Smooth muscle cell of the brain vasculature (primary cell): Measurements from ENCODE around the gene MXI1.

Source experiments
- DNase-seq: peaks from one replicate; pipeline ENCODE4 v3.0.0-alpha.2; 2012; ENCODE audit warnings: low read depth, low spot score

Gene MXI1

DNA sequence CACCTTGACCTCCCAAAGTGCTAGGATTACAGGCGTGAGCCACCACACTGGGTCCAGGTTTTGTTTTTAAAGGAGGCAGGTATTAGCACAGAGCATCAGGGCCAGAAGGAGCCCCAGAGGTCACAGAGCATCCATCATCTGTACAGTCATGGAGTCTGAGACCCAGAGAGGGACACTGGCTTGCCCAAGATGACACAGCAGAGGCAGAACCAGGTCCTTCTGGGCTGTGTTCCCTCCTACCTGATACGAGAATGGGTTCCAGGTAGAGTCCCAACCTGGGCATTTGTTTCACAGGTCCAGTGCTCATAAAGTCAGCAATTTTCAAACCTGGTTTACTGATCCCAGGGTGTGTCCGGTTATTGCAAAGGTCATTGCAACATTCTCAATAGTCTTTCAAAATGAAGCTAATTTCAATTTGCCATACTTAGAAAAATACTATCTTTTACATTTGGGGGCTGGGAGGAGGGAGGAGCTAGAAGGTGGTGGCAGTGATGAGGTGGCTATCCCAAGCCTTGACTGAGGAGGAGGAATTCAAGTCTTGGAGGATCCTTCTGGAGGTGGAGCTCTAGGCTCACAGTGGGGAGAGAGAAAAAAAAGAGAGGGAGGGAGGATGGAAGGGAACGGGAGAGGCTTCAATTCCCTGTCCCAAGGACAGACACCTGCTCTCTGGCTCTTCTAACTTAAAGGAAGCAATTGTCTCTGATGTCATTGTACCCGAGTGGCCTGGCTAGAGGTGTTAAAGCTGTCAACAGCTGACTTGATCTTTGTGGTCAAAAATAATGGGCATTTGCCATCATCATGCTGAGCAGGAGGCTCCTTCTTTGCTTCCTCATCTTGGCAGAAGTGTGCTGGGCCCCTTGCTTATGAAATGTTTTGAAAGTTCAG, 8.1 kb downstream of the MXI1 start:
- DNase-seq, result no peak

DNA sequence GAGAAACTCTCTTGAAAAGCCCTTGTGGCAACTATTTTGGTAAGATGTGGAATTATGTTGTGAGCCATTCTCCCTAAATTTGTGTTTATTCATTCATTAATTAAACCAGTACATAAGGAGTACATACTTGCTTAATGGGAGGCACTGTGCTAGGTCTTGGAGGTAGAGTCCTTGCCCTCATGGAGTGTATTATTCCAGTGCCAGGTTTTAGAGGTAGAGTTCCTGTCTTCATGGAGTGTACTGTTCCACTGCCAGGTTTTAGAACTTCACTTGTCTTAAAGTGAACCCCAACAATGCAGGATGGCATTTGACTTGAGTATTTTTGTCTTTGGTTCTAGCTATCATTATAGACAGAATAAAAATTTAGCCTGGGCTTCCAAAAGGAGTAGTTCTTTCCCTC, 8.8 kb downstream of the MXI1 start:
- DNase-seq, result no peak

DNA sequence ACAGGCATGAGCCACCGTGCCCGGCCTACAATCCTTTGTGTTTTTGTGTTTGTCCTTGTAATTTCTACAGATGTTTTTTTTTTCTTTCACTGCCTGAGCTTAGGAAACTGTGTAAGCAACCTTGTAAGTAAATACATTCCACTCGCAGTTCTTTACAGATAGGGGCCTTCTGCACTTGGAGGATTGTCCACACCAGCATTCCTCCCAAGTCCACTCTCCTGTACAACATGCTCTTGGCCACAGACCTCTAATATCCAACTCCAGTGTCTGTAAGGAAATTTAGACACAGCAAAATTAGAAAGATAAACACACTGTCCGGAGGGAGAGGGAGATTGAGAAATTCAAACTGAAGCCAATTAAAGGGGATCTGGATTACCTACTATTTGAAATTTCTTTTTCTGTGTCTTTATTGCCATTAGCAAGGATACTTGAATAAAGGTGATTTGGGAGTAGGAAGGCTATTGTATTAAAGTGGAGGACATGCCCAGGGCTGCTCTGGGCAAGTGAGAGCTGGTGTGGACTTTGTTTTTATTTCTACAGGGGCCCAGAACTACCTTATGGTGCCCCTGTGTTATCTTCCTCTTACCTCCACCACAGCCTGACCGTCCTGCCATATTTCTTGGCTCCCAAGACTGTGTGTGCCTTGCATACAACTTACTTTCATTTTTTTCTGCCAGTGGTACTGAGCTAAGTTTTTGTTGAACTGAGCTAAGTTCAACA, 9.7 kb downstream of the MXI1 start:
- DNase-seq, result no peak

DNA sequence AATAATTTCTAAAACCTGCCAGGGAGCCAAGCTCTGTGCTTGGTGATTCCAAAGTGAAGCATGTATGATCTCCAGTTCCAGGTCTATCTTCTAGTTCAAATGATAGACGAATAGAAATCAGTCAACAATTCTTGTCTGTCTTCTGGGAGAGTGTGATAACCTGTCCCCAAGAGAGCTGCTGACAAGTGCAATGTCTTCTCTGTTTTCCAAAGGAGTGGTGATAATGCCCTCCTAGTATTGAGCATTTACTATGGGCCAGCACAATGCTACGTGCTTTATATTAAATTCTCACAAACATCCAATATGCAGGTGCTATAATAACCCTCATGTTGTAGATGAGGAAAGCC, 10.2 kb downstream of the MXI1 start:
- no peak for DNase-seq

DNA sequence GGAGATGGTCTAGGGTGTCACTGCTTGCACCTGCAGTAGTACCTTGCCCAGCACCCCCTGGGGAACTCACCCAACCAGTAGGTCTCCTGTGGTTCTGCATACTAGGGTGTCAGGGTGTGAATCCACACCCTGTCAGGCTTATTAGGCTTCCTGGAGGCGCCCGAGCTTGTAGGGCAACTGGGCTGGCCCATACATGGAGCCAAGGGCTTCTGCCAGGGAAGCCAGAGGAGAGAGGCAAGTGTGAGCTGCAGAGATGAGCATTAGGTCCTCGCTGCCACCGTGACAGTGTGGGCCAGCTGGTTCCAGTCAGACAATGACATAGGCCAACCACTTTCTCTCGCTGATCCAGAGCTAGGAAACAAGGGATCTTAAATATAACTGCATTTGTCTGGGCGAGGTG, 11.2 kb downstream of the MXI1 start:
- no peak for DNase-seq

DNA sequence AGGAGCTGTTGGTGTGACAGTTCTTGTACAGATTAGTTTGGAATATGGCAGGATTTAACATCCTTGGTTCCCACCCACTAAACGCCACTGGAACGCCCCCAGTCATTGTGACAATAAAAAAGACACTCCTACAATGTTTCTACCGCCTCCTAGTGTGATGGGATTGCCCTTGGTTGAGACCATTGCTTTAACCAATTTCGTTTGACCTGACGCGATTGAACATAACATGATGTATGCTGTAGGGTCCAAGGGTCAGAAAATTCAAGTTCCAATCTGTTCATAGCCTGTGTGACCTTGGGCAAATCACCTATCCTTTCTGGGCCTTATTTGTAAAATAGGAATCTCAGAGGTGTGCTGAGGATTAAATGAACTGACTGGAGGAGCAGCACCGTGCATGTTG, 12.5 kb downstream of the MXI1 start:
- DNase-seq, result no peak

DNA sequence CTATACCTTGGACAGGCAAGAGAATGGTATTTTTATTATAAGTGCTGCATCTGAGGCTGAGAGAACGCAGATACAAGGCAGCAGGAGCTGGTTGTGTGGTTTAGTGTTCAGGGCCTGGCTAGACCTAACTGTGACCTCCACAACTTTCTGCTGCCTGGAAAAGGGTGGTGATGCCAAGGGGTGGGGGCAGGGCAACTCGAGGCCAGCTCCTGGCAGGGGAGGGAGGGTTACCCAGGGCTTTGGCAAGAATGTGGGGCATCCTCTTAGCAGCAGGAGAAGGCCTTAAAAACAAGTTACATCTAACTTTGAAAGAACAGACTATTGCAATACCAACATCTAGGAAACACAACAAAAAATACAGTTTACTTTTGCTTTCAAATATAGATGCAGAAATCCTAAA, 13.0 kb downstream of the MXI1 start:
- DNase-seq, result no peak

DNA sequence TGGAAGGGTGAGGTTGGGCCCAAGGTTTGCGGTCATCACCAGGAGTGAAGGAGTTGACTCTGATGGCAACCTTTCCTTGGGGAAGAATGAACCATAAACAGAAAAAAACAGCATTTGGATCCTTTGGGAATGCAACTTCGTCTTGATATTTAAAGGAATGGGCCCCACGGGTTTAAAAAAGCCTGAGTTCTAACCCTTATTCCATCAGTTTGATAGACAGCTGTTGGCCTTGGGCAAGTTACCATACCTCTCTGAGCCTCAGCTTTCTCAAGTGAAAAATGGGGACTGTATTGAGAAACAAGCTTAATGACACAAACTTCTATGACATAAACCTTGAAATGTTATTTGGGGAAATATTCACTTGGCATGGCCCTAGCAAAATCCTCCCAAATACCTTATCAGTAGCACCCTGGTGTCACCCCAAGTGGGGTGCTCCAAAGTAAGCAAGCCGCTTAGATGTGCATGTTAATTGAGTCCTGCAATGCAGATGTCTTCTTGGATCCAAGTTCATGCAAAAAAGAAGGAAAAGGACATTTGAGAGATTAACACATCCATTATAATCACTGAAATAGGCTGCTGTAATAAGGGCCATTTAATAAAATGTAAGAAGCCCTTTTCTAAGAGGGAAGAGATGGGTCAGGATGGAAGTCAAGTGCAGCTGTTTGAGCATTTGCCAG, 13.8 kb downstream of the MXI1 start:
- DNase-seq, result no peak

DNA sequence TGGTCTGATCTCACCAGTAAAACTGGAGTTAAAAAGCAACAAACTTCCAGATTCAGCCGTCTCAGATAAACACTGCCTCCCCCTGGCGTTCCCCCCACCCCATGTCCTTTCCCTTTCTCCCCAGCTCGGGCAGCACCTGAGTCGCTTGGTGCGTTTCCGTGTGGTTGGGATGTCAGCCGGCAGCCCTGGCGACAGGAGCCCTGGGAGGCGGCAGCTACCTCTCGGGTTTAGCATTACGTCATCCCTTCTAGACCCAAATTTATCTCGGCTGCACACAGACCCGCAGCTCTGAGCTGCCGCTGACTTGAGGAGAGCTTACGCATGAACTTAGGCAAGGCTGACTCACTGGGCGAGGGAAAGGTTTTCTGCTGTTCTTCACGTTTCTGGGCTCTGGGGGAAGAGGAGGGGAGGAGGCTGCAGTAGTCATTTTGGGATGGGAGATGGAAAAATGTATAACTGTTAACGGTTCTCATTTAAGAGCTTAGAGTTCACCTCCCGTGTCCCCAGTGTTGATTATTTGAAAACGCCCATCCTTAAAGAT, 14.4 kb downstream of the MXI1 start:
- DNase-seq, result no peak

DNA sequence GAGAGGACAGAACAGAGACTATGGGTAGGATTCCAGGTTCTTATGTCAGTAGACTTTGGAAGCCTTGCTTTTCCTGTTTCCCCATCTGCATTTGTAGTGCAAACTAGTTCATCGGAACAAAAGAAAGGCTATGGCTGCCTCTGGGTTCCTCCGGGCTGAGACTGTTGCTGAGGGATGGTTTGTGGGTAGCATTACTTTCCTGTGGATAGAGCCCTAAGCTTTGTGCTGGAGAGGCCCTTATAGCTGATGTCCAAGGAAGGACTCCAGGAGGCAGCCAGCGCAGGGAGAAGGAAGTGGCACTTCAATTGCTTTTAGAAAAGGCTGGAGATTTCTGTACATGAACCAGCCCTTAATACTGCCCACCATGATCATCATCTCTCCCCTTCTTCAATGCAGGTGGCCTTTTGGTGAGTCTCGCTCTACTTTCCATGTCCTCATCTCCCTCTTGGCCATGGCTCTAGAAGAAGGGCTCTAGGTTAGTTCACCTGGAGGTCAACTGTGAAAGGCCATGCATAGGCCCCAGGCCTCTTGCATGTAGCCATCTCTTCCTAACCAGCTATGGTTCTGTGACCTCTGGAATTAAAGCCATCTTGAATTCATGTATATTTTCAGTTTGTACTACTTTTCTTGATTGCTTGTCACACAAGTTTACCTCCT, 15.4 kb downstream of the MXI1 start:
- DNase-seq, result no peak

DNA sequence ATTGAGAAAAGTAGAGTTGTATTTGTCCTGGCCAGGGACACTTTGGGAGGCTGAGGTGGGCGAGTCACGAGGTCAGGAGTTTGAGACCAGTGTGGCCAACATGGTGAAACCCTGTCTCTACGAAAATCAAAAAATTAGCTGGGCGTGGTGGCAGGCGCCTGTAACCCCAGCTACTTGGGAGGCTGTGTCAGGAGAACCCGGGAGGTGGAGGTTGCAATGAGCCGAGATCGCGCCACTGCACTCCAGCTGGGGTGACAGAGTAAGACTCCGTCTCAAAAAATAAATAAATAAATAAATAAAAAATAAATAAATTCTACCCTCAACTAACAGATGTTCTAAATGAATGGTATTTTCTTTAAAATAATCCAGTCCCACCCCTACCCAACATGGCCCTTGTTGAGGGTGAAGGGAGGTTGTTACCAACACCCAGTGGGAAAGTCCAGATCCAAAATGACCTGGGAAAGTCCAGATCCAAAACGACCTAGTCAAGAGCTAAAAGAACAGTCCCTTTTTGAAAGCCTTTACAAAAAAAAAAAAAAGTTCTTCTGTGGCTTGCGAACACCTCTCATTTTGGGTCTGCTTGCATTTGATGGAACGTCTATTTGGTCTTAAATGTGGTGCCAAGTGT, 16.0 kb downstream of the MXI1 start:
- DNase-seq, result no peak

DNA sequence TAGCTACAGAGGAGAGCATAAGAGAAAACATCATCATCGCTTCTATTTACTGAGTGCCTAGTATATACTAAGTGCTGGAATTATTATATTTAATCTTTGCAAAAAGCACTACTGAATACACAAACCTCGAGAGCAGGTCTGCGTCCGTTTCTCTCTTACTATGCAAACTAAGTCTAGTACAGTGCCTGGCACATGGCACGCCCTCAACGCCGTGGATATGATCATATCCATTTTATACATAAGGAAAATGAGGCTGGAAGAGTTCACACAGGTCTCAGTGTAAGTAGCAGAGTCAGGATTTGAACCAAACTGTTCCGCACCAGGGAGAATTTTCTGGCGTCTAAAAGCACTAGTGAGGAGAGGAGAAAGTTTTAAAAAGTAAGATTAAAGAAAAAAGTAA, 17.6 kb downstream of the MXI1 start:
- no peak for DNase-seq

DNA sequence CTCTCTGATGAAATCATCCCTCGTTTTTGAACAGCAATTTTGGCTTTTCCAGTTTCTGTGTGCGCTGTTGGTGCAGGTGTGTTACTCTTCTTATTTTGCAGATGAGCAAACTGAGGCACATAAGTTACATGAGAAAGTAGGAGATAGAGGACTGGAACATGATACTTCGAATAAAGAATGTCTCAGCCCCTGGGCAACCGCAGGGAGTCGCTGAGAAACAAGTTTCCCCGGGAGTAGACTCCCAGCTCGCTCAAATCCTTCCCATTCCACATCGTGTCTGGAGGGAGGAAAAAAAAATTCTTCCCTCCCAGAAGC, 18.0 kb downstream of the MXI1 start:
- DNase-seq, result no peak

DNA sequence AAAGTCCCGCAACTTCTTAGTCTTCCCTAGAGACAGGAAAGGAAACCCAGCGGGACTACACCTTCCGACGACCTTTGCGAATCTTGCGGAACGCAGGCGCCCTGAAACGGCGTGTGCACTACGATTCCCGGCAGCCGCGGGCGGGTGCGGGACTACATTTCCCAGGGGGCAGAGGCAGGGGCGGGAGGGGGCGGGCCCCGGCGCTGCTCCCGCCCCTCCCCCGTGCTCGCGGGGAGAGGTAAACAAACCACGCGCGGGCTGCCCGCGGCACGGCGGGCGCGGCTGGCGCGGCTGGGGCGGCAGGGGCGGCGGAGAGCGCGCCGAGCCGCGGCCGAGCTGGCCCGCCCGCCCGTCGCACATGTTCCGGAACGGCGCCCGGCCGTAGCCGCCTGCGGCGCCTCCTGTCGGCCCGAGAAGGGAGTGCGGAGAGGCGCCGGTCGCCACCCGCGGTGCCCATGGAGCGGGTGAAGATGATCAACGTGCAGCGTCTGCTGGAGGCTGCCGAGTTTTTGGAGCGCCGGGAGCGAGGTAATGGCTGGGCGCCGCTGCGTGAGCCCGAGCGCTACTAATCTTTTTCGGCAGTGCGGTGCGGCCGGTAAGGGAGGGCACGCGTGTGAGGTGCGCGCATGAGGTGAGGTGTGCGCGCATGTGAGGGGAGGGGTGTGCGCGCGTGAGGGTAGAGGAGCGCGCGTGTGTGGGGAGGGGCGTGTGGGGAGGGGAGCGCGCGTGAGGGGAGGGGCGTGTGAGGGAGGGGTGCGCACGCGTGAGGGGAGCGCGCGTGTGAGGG, 18.5 kb downstream of the MXI1 start:
- DNase-seq, result peak; percentile 78

DNA sequence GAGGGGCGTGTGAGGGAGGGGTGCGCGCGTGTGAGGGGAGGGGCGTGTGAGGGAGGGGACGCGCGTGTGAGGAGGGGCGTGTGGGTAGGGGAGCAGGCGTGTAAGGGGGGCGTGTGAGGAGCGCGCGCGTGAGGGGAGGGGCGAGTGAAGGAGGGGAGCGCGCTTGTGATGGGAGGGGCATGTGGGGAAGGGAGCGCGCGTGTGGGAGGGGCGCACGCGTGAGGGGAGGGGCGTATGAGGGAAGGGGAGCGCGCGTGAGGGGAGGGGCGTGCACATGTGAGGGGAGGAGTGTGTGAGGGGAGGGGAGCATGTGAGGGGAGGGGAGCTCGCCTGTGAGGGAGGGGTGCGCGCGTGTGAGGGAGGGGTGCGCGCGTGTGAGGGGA, 19.1 kb downstream of the MXI1 start:
- peak; percentile 82 for DNase-seq

DNA sequence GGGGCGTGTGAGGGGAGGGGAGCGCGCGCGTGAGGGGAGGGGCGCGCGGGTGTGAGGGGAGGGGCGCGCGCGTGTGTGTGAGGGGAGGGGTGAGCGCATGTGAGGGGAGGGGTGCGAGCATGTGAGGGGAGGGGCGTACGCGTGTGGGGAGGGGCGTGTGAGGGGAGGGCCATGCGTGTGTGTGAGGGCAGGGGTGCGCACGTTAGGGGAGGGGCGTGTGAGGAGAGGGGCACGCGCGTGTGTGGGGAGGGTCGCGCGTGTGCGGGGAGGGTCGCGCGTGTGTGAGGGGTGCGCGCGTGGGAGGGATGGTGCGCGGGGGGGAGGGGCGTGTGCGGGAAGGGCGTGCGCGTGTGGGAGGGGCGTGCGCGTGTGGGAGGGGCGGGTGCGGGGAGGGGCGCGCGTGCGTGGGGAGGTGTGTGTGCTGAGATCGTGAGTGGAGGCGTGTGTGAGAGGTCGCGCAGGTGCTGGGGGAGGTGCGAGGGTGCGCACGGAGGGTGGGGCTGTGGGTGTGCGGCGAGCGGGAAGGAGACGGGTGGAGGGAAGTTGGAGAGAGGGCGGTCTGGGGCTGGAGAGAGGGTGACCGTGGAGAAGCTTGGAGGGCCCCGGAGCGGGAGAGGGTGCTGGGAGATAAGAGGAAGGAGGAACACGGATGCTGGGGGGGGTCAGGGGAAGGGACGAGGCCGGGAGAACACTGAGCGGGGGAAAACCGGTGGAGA, 19.7 kb downstream of the MXI1 start:
- DNase-seq, result no peak

DNA sequence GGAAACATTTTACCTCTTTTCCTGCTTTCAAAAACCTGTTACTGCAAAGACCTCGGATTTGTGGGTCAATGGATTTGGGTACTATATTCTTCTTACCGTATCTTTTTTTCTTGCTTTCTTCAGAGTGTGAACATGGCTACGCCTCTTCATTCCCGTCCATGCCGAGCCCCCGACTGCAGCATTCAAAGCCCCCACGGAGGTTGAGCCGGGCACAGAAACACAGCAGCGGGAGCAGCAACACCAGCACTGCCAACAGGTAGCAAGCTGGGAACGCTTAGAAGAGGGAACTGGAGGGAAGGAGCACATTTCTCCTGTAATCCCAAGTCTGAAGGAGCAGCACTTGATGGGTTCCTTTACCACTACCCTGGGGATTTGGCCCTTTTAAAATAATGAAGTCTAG, 20.7 kb downstream of the MXI1 start:
- DNase-seq, result no peak

DNA sequence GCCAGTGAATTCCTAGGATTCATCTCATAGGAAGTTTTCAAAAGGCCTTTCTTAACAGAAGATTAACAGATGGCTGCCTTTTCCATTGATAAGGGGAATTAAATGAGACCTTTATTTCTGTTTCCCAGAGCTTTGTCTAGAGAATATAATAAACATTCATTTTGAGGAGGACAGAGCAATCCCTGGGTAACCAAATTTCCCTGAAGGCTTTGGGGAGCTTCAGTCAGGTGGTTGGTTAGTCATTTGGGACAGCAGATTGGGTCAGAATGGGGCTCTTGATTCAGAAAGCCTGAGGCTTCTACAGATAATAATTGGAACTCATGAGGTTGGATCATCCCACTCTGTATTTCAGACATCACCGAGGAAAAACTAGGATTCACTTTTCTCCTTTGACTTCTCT, 21.8 kb downstream of the MXI1 start:
- no peak for DNase-seq

DNA sequence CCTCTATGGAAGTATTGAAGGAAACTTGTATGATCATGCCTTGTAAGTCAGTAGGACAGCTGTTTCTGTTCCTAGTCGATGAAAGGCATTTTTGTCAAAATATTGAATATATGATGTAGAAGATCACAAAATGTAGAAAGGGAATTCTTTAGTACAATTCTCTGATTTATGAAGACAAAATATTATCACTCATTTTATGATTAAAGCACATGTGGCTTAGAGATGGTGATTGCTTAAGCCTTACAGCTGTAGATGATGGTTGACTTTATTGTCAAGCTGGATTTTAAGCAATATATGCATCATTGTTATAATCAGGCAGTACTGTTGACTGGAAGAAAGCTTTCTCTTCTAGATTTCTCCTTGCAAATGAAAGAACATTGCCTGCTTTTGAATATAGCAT, 26.4 kb downstream of the MXI1 start:
- DNase-seq, result no peak

DNA sequence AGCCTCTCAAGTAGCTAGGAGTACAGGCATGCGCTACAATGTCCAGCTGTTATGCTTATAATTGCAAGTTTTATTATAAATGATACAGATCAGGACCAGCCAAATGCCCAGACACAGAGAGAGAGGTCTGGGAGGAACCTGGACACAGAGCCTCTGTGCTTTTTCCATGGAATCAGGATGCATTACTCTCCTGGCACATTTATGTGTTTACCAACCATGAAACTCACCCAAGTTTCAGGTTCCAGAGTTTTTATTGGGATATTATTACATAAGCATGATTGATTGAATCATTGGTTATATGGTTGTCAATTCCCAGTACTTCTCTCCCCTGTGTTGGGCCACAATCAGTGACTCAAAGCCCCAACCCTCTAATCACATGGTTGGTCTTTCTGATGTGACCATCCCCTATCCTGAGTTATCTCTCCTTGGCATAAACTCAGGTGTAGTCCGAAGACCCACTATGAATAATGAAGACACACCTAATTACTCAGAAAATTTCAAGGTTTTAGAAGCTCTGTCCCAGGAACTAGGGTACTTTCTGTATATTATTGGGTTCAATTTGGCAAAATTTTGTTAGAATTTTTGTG, 30.6 kb downstream of the MXI1 start:
- DNase-seq, result no peak
